Measurements from ENCODE around the gene ARPC4. TPM values are rescaled to one million over a fixed set of nuclear protein-coding genes. Genes with fewer than 3 reads are reported as not detected.
A peak's percentile ranks its signal among the peaks of the same experiment; 100 is the strongest.

Gene ARPC4
- total RNA-seq, 4 donors from 2014 or later = 96.3 to 169 (median 125) TPM

- H3K36me3 ChIP-seq = peaks cover 0 to 75% (median under 1%) of the 10 kb centered on the region in 3 donors
- H3K9me3 ChIP-seq = no peaks in the 10 kb centered on the region
- no peak overlapping the region for H3K27ac ChIP-seq
- TF ChIP-seq EP300 (IDR thresholded peaks at IDR 0.05) (no peak), CTCF (IDR thresholded peaks at IDR 0.05) (no peak), POLR2A (IDR thresholded peaks at IDR 0.05) (no peak)
- DNase-seq (ENCODE audit: low spot score in 2 of 2) = no peak
- peaks cover 0 to 13% (median 1%) of the 10 kb centered on the region in 4 donors for H3K4me1 ChIP-seq
- 85 to 86% methylated on average over 8 of the region's 8 CpGs for WGBS, 2 donors
- no peaks in the 10 kb centered on the region for H3K27me3 ChIP-seq
- no peak overlapping the region for H3K4me3 ChIP-seq
These were observed 30.0 kb upstream of the ARPC4 start for GRCh38 chr3:9762871-9763270.

- WGBS, 2 donors = 88 to 97% methylated on average over 4 of the region's 4 CpGs
- Histone ChIP-seq H3K36me3 (peaks cover 0 to 45% (median 0%) of the 10 kb centered on the region in 3 donors), H3K27me3 (no peaks in the 10 kb centered on the region), H3K4me3 (no peak overlapping the region), H3K4me1 (peaks cover 0 to 40% (median 26%) of the 10 kb centered on the region in 4 donors), H3K27ac (no peak overlapping the region), H3K9me3 (no peaks in the 10 kb centered on the region)
- DNase-seq (ENCODE audit: low spot score in 2 of 2) = no peak
- TF ChIP-seq POLR2A (IDR thresholded peaks at IDR 0.05) (no peak), CTCF (IDR thresholded peaks at IDR 0.05) (no peak), EP300 (IDR thresholded peaks at IDR 0.05) (no peak)
These were observed 27.0 kb upstream of the ARPC4 start for GRCh38 chr3:9765865-9766264.

- Histone ChIP-seq H3K4me3 (no peak overlapping the region), H3K27me3 (no peaks in the 10 kb centered on the region), H3K36me3 (peaks cover 0 to 30% (median 0%) of the 10 kb centered on the region in 3 donors), H3K27ac (peak overlapping the region in 2 of 4 donors; percentile 93 to 97), H3K4me1 (peaks cover 0 to 44% (median 27%) of the 10 kb centered on the region in 4 donors), H3K9me3 (no peaks in the 10 kb centered on the region)
- DNase-seq (ENCODE audit: low spot score in 2 of 2) = no peak
- no peak for TF ChIP-seq POLR2A (IDR thresholded peaks at IDR 0.05)
- no peak for TF ChIP-seq EP300 (IDR thresholded peaks at IDR 0.05)
- no peak for TF ChIP-seq CTCF (IDR thresholded peaks at IDR 0.05)
- 63 to 64% methylated on average over 7 of the region's 7 CpGs for WGBS, 2 donors
These were observed 25.5 kb upstream of the ARPC4 start for GRCh38 chr3:9767418-9767817.

- Histone ChIP-seq H3K4me1 (peaks cover 0 to 44% (median 27%) of the 10 kb centered on the region in 4 donors), H3K27ac (peak overlapping the region in 3 of 4 donors; percentile 91 to 97 (median 93)), H3K36me3 (peaks cover 0 to 21% (median 0%) of the 10 kb centered on the region in 3 donors), H3K27me3 (no peaks in the 10 kb centered on the region), H3K4me3 (peak overlapping the region in 1 of 4 donors; percentile 93), H3K9me3 (no peaks in the 10 kb centered on the region)
- TF ChIP-seq EP300 (IDR thresholded peaks at IDR 0.05) (no peak), POLR2A (IDR thresholded peaks at IDR 0.05) (no peak), CTCF (IDR thresholded peaks at IDR 0.05) (no peak)
- no peak for DNase-seq (ENCODE audit: low spot score in 2 of 2)
- 60 to 62% methylated on average over 6 of the region's 6 CpGs for WGBS, 2 donors
These were observed 24.6 kb upstream of the ARPC4 start for GRCh38 chr3:9768141-9768775.

- Histone ChIP-seq H3K9me3 (no peaks in the 10 kb centered on the region), H3K4me1 (peaks cover 0 to 44% (median 27%) of the 10 kb centered on the region in 4 donors), H3K27me3 (no peaks in the 10 kb centered on the region), H3K27ac (peak overlapping the region; percentile 82 to 97 (median 92)), H3K4me3 (peak overlapping the region; percentile 73 to 93 (median 88)), H3K36me3 (peaks cover 0 to 16% (median 0%) of the 10 kb centered on the region in 3 donors)
- WGBS, 2 donors = 46 to 53% methylated on average over 5 of the region's 5 CpGs
- no peak for DNase-seq (ENCODE audit: low spot score in 2 of 2)
- TF ChIP-seq CTCF (IDR thresholded peaks at IDR 0.05) (no peak), EP300 (IDR thresholded peaks at IDR 0.05) (no peak), POLR2A (IDR thresholded peaks at IDR 0.05) (no peak)
These were observed 23.9 kb upstream of the ARPC4 start for GRCh38 chr3:9769012-9769411.
